KOPT-K1 (cell line): Measurements from ENCODE around the gene FHL3.
"Not testable (repeated sequence)": the region's sequence is repeated elsewhere in the genome, so short reads cannot be mapped to it uniquely, and the experiment has no call there.

Experiments
- H3K27ac ChIP-seq: fragments of 200-600 bp; sonication (generic); 2 replicates; pipeline ENCODE4 v1.5.1; 2016; ENCODE audit warnings: antibody characterized with exemption, mild to moderate bottlenecking, low read depth, low read length; ENCODE audit not compliant: poor library complexity, severe bottlenecking
- H3K36me3 ChIP-seq: fragments of 200-600 bp; sonication (generic); 2 replicates; pipeline ENCODE4 v1.5.1; 2017; ENCODE audit warnings: antibody characterized with exemption, mild to moderate bottlenecking, low read length, moderate library complexity; ENCODE audit not compliant: insufficient read depth
- H3K9me3 ChIP-seq: fragments of 200-600 bp; sonication (generic); 2 replicates; pipeline ENCODE4 v1.5.1; 2017; ENCODE audit warnings: antibody characterized with exemption, low read length, mild to moderate bottlenecking; ENCODE audit not compliant: insufficient read depth, poor library complexity, severe bottlenecking

The FHL3 gene

DNA sequence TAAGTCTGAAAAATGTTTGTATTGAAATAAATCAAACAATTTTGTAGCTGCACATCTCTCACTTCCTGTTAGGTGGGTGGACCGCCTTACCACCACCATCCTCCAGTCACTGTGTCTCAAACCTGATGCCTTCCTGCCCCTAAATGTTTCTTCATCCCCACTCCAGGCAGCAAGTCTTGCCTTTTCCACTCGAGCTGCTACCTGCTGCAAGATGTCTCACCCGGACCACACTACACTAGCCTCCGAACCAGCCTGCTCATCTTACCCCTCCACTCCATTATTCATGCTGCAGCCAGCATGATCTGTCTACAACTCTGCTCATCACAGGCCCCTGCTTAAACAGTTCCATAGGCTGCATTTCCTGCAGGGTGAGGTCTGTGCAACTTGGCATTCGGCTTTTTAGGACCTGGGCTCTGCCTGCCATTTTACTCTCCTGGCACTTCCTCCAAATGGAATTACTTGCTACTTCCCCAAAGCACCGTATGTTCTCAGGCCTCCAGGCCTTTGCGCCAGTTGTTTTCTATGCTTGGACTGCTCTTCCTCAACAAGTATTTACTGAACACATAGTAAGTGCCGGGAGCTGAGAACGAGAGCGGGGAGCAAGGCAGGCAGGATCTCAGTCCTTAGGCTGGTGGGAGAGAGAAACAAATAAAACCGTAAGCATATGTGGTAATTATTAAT, 10.3 kb downstream of the FHL3 start:
- Histone ChIP-seq H3K9me3 (no peaks in the 10 kb centered on the region), H3K27ac (no peak overlapping the region), H3K36me3 (peaks cover 14% of the 10 kb centered on the region; the same call in 1 of the 2 replicates)

DNA sequence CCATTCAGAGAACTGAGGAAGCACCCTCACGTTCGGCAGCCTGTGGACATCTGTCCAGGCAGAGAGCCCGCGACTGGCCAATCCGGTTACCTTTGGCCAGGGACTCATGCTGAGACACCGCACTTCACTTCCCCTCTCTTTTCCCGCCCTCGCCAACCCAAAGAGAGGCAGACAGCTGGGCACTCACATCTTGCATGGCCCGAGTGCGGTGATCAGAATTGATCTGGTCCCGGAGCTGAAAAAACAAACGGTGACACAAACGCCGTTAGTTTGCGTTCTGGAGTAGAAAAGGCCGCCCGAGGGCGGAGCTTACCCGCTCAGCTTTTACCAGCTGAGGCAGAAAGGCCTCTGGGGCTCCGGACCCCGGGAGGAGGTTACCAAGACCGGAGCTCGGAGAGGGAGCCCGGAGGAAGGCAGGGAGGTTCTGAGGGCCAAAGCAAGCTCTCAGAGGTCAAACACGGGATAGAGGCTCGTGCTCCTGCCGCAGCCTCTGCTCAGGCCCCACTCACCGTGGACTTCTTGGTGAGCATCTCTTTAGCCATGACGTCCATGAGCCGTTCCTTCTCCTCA, 15.9 kb downstream of the FHL3 start:
- Histone ChIP-seq H3K27ac (peak overlapping the region; percentile 72), H3K36me3 (peaks cover 40% of the 10 kb centered on the region), H3K9me3 (no peaks in the 10 kb centered on the region)

DNA sequence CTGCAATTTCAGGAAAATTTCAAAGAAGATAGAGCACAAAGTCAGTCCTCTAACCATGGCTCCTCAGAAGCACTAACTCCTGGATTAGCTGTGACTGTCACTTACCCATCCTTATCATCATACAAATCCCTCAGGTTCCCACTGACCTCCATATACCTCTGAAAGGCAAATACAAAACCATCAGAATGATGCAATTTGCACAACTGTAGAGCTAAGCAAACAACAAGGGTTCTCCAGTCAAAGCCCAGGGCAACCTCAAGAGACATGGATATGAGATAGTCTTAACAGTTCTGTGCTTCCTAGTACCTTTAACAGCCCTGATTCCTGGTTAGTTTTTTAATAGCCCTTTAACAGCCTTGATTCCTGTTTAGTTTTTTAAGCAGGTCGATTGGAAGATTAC, 17.6 kb downstream of the FHL3 start:
- Histone ChIP-seq H3K36me3 (peaks cover 56% of the 10 kb centered on the region), H3K27ac (no peak overlapping the region), H3K9me3 (no peaks in the 10 kb centered on the region)

- Histone ChIP-seq H3K27ac (no peak overlapping the region), H3K9me3 (no peaks in the 10 kb centered on the region), H3K36me3 (peaks cover 97% of the 10 kb centered on the region)
Measured at GRCh38 chr1:37983546-37983945, 21.8 kb downstream of the FHL3 start.

DNA sequence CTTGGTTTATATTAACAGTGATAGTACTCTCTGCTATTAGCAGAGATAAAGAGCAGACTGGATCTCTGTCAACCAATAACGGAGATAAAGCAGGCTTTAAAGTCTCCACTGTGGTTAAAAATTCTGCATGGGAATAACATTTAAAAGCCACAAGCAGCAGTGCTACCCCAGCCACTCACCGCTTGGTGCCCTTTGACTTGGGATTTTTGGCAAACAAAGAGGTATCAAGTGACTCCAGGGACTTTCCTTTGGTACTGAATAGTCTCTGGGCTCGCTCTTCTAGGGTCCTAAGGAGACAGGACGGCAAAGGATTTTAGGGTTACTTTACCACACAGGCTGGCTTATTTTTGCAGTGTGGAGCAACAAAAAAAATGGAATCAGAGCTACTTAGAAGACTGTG, 26.8 kb downstream of the FHL3 start:
- Histone ChIP-seq H3K9me3 (no peaks in the 10 kb centered on the region), H3K36me3 (peaks cover 98% of the 10 kb centered on the region), H3K27ac (no peak overlapping the region)

DNA sequence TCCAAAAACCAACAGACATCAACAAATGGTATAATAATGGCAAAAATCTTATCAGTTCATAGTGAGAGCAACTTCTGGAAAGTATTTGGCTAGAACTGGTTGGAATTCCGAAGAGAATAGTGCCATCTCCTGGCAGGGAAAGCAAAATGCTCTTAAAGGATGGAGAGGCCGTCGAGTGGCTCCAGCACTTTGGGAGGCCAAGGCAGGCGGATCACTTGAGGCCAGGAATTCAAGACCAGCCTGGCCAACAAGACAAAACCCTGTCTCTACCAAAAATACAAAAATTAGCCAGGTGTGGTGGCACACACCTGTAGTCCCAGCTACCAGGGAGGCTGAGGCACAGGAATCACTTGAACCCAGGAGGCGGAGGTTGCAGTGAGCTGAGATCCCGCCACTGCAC, 30.2 kb downstream of the FHL3 start:
- H3K36me3 ChIP-seq = peaks cover 82% of the 10 kb centered on the region
- H3K9me3 ChIP-seq, H3K27ac ChIP-seq: not testable (repeated sequence)

DNA sequence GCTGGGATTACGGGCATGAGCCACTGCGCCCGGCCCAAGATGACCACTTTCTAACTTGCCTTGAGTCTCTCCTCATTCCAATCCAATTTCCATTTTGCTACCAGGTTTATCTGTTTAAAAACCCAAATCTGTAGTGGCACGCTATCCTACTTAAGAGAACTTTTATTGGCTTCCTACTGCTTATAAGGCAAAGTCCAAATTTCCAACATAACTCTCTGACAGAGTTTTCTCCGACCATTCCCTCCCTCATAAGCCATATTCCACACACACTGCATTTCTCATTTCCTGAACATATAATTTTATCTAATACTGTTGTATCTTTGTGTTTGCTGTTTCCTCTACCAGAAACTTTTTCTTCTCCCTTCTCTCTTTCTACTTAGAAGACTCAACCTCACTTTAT, 30.7 kb downstream of the FHL3 start:
- Histone ChIP-seq H3K9me3 (no peaks in the 10 kb centered on the region), H3K36me3 (peaks cover 82% of the 10 kb centered on the region), H3K27ac (no peak overlapping the region)

GRCh38 chr1:37973684-37974083, 31.6 kb downstream of the FHL3 start:
- H3K27ac ChIP-seq, H3K9me3 ChIP-seq: not testable (repeated sequence)
- peaks cover 82% of the 10 kb centered on the region for H3K36me3 ChIP-seq

DNA sequence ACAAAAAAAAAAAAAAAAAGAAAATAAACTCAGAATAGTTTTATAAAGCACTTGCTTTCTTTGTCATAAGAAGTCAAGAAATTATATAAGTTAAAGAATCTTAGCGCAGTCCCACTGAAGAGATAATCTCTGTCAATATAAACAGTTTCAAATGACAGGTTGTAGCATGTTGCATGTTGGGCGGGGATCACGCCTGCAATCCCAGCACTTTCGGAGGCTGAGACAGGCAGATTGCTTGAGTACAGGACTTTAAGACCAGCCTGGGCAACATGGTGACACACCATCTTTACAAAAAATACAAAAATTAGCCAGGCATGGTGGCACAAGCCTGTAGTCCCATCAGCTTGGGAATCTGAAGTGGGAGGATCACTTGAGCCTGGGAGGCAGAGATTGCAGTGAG, 40.0 kb downstream of the FHL3 start:
- Histone ChIP-seq H3K9me3 (no peaks in the 10 kb centered on the region), H3K27ac (no peak overlapping the region), H3K36me3 (peaks cover 81% of the 10 kb centered on the region)

- not testable (repeated sequence) for H3K9me3 ChIP-seq, H3K27ac ChIP-seq
- peaks cover 82% of the 10 kb centered on the region for H3K36me3 ChIP-seq
Measured at GRCh38 chr1:37964106-37964505, 41.2 kb downstream of the FHL3 start.

GRCh38 chr1:37958690-37959089, 46.6 kb downstream of the FHL3 start:
- H3K36me3 ChIP-seq = peaks cover 70% of the 10 kb centered on the region
- H3K9me3 ChIP-seq = no peaks in the 10 kb centered on the region
- no peak overlapping the region for H3K27ac ChIP-seq

GRCh38 chr1:37955685-37956084, 49.6 kb downstream of the FHL3 start:
- Histone ChIP-seq H3K9me3 (no peaks in the 10 kb centered on the region), H3K27ac (no peak overlapping the region), H3K36me3 (peaks cover 46% of the 10 kb centered on the region)

- Histone ChIP-seq H3K27ac (no peak overlapping the region), H3K36me3 (peaks cover 34% of the 10 kb centered on the region), H3K9me3 (no peaks in the 10 kb centered on the region)
Measured at GRCh38 chr1:37954316-37954971, 50.9 kb downstream of the FHL3 start.

DNA sequence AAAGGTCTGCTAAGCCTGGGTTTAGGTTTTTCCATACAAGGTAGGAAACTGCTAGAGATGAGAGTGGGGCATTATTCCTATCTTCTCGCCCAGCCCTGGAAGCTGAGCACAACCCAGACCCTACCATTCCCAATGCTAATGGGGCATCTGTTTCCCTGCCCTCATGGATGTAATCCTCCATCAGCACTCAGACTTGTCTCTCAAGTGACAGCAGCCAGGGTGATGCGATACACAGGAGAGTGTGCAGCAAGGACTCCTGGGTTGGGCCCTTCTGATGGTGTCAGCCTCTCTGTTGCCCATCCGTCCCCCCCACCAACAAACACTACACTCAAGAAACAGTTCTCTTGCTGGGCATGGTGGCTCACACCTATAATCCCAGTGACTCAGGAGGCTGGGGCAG, 52.6 kb downstream of the FHL3 start:
- peaks cover 16% of the 10 kb centered on the region for H3K36me3 ChIP-seq
- no peak overlapping the region for H3K27ac ChIP-seq
- no peaks in the 10 kb centered on the region for H3K9me3 ChIP-seq

DNA sequence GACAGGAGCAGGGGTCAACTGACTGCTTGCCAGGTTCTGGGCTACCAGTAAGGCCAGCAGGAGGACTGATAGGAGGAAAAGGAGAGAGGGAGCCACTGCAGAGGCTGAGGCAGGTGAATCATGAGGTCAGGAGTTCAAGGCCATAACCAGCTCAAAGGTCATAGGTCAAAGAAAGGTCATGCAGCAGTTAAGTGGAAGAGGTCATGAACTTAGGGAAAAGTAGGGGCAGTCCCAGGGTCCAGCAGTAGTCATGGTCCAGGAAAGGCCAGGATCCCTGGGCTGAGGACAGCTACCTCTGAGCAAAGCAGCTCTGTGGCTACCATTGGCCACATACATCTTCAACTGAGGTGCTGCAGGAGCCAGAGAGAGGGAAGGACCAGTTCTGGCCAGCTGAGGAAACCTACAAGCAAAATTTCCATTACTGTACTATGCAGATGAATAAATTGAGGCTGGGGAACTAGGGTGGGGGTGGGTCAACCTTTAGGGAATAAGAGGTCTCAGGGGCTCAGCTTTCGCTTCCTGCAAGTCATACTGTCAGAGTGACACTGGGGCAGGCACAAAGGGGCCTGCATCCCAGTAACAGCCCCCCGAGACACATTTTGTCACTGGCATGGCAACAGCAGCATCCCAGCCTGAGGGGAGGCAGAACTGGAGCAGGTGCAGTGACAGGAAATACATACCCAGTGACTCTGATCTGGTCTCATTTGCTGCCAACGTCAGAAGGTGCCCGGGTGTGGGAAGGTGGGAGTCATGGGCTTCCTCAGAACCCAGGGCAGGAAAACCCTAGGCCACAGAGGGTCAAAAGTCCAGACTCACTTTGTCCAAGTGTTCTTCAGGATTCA, 53.3 kb downstream of the FHL3 start:
- Histone ChIP-seq H3K36me3 (peaks cover 9% of the 10 kb centered on the region; the same call in 1 of the 2 replicates), H3K27ac (no peak overlapping the region), H3K9me3 (no peaks in the 10 kb centered on the region)
